Measurements from ENCODE around the gene TP53I11.
A peak's percentile ranks its signal among the peaks of the same experiment; 100 is the strongest.

TP53I11 gene

GRCh38 chr11:44955015-44955738 lies 4.5 kb upstream of the TP53I11 start:
- peak; percentile 26 for DNase-seq

- DNase-seq: no peak
These were observed 3.6 kb upstream of the TP53I11 start for GRCh38 chr11:44954051-44954906.

- DNase-seq: no peak
These were observed 2.0 kb upstream of the TP53I11 start for GRCh38 chr11:44952500-44953260.

GRCh38 chr11:44952082-44952481 lies 1.4 kb upstream of the TP53I11 start:
- DNase-seq: no peak

GRCh38 chr11:44950031-44950624 lies 555 bp downstream of the TP53I11 start:
- DNase-seq: peak; percentile 61

GRCh38 chr11:44949160-44950030 lies 1.3 kb downstream of the TP53I11 start:
- peak; percentile 45 for DNase-seq

- no peak for DNase-seq
These were observed 2.5 kb downstream of the TP53I11 start for GRCh38 chr11:44948155-44948554.

- DNase-seq: no peak
These were observed 3.6 kb downstream of the TP53I11 start for GRCh38 chr11:44947114-44947513.

- no peak for DNase-seq
These were observed 4.4 kb downstream of the TP53I11 start for GRCh38 chr11:44946263-44946662.

GRCh38 chr11:44945666-44946065 lies 5.0 kb downstream of the TP53I11 start:
- DNase-seq: no peak

GRCh38 chr11:44944853-44945235 lies 5.8 kb downstream of the TP53I11 start:
- DNase-seq: no peak

- DNase-seq: no peak
These were observed 6.4 kb downstream of the TP53I11 start for GRCh38 chr11:44944181-44944852.

- DNase-seq: no peak
These were observed 7.0 kb downstream of the TP53I11 start for GRCh38 chr11:44943696-44944095.

- peak; percentile 71 for DNase-seq
These were observed 7.6 kb downstream of the TP53I11 start for GRCh38 chr11:44943118-44943517.

GRCh38 chr11:44942029-44942955 lies 8.4 kb downstream of the TP53I11 start:
- peak; percentile 14 for DNase-seq

- DNase-seq: no peak
These were observed 9.2 kb downstream of the TP53I11 start for GRCh38 chr11:44941259-44942021.

- DNase-seq: no peak
These were observed 9.8 kb downstream of the TP53I11 start for GRCh38 chr11:44940835-44941234.

GRCh38 chr11:44940404-44940803 lies 10.3 kb downstream of the TP53I11 start:
- no peak for DNase-seq

GRCh38 chr11:44939673-44940395 lies 10.8 kb downstream of the TP53I11 start:
- no peak for DNase-seq
